BLaER1 treated with 17β-estradiol and CSF1 and Interleukin-3, amounts not matched to agents 10 nM and 100 nM (cell line): ENCODE measurements around the gene NAGPA.
A peak's percentile ranks its signal among the peaks of the same experiment; 100 is the strongest.

Experiments
- H3K27ac ChIP-seq, 11 experiments: shearing (Covaris generic); formaldehyde crosslinking; 2 replicates each; pipeline ENCODE4 v1.8.1; 2022
- H3K27me3 ChIP-seq, 11 experiments: shearing (Covaris generic); formaldehyde crosslinking; 2 replicates each; pipeline ENCODE4 v1.8.1; 2022
- H3K36me3 ChIP-seq, 11 experiments: shearing (Covaris generic); formaldehyde crosslinking; 2 replicates each; pipeline ENCODE4 v1.8.1; 2022
- H3K4me1 ChIP-seq, 10 experiments: shearing (Covaris generic); formaldehyde crosslinking; 2 replicates each; pipeline ENCODE4 v1.8.1; 2022
- H3K4me2 ChIP-seq, 11 experiments: shearing (Covaris generic); formaldehyde crosslinking; 2 replicates each; pipeline ENCODE4 v1.8.1; 2022
- H3K4me3 ChIP-seq, 10 experiments: shearing (Covaris generic); formaldehyde crosslinking; 2 replicates each; pipeline ENCODE4 v1.8.1; 2022
- H3K9ac ChIP-seq, 11 experiments: shearing (Covaris generic); formaldehyde crosslinking; 2 replicates each; pipeline ENCODE4 v1.8.1; 2022
- H3K9me3 ChIP-seq, 11 experiments: shearing (Covaris generic); formaldehyde crosslinking; replicated peaks in 1 of 11; 2 replicates each; pipeline ENCODE4 v1.8.1; 2022
- H4K20me1 ChIP-seq, 11 experiments: shearing (Covaris generic); formaldehyde crosslinking; 2 replicates each; pipeline ENCODE4 v1.8.1; 2022
- Cebpa-rat ChIP-seq, 11 experiments: shearing (Covaris generic); IDR thresholded peaks; 2 replicates each; pipeline ENCODE4 v1.8.1; 2022

The NAGPA gene

DNA sequence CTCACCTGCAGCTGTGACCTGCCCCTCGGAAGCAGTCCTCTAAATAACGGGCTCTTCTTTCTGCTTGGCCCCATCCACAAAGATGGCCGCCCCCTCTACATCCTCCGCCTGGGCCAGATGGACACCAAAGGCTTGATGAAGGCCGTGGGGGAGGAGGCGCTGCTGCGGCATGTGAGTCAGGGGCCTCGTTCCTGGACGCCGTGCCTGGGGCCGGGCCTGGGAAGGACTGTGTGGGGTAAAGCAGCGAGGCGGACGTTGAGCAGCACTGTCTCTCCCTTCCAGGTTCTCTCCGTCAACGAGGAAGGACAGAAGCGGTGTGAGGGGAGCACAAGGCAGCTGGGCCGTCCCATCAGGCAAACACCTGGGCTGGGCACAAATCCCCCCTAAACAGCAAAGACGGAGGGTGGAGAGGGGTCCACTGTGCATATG, 33.1 kb downstream of the NAGPA start:
- Histone ChIP-seq H3K36me3 (no peaks in the 10 kb centered on the region), H3K4me1 (peaks cover 14 to 22% (median 16%) of the 10 kb centered on the region in 10 experiments; a peak in 17 of 20 replicates), H3K4me2 (peak overlapping the region; percentile 24 to 72 (median 49); a peak in 15 of 22 replicates), H3K27ac (no peak overlapping the region), H4K20me1 (no peaks in the 10 kb centered on the region), H3K9me3 (no peaks in the 10 kb centered on the region), H3K27me3 (no peaks in the 10 kb centered on the region), H3K4me3 (no peak overlapping the region), H3K9ac (no peak overlapping the region)
- no peak for TF ChIP-seq Cebpa-rat (IDR thresholded peaks at IDR 0.05)

DNA sequence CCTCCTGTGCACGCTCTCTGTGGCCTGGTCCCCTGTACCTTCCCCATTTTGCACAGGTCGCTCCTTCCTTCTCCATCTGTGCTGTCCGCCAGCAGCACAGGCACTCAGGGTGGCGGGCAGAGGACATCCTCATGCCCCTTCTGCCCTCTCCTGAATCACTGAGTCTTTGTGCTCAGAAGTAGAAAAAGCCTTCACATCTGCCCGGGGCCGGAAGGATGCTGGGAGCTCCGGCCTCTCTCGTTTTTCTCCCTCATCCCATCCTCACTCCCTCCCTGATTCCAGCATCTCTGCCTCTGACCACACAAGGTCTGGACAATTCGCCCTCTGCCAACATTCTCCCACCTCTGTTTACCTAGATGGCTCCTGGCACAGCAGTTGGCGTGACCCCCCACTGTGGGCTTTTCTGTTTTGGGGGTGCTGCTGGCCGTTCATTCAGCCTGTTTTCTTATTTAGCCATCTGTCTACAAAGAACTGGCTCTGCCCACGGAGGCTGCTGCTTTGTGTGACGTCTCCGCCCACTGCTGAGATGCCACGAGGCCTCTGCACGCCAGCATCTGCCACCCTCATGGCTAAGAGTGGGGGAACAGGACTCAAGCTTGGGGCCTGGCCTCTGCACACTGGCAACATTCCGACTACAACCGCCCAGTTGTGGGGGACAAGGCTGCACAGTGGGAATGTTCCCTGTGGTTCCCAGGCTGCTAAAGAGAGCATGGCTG, 38.9 kb downstream of the NAGPA start:
- Histone ChIP-seq H3K9ac (no peak overlapping the region), H3K4me2 (no peak overlapping the region), H3K36me3 (no peaks in the 10 kb centered on the region), H3K4me1 (no peaks in the 10 kb centered on the region), H3K27ac (no peak overlapping the region), H3K27me3 (no peaks in the 10 kb centered on the region), H3K9me3 (no peaks in the 10 kb centered on the region), H4K20me1 (no peaks in the 10 kb centered on the region), H3K4me3 (no peak overlapping the region)
- no peak for TF ChIP-seq Cebpa-rat (IDR thresholded peaks at IDR 0.05)

DNA sequence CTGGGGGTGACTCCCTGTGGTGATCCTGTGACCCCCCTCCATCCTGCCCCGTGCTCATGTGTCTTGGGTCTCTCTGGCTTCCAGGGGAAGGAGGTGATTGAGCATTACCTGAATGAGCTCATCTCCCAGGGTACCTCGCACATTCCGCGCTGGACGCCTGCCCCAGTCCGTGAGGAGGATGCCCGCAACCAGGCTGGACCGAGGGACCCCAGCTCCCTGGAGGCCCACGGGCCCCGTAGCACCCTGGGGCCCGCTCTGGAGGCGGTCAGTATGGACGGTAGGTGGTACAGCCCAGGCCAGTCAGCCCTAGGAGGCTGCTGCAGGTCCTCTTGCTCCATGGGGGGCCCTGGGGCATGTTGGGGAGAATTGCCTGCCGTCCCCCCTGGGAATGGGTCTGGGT, 42.0 kb downstream of the NAGPA start:
- TF ChIP-seq Cebpa-rat (IDR thresholded peaks at IDR 0.05) = no peak
- Histone ChIP-seq H3K4me2 (no peak overlapping the region), H3K9me3 (no peaks in the 10 kb centered on the region), H3K27ac (no peak overlapping the region), H3K4me3 (no peak overlapping the region), H4K20me1 (no peaks in the 10 kb centered on the region), H3K27me3 (peaks cover 0 to 13% (median 0%) of the 10 kb centered on the region in 11 experiments; a peak in 5 of 22 replicates), H3K9ac (no peak overlapping the region), H3K36me3 (no peaks in the 10 kb centered on the region), H3K4me1 (no peaks in the 10 kb centered on the region)

DNA sequence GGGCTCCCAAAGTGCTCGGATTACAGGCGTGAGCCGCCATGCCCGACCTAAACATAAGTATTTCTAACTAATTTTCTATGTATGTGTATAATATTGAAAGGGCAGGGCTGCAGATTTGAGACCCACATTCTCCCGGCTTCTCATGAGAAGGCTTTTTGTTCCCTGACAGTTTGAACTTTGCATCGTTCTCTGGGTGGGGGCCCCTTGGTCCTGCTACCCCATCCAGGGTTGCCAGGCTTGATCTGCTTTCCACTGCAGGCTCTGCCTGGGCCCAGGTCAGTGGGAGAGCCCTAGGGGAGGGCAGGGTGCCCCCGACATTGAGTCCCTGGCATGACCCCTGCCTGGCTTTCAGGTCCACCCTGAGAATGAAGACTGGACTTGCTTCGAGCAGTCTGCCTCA, 43.3 kb downstream of the NAGPA start:
- no peak for TF ChIP-seq Cebpa-rat (IDR thresholded peaks at IDR 0.05)
- H3K4me3 ChIP-seq = no peak overlapping the region
- H3K27me3 ChIP-seq = peaks cover 0 to 13% (median 0%) of the 10 kb centered on the region in 11 experiments; a peak in 5 of 22 replicates

DNA sequence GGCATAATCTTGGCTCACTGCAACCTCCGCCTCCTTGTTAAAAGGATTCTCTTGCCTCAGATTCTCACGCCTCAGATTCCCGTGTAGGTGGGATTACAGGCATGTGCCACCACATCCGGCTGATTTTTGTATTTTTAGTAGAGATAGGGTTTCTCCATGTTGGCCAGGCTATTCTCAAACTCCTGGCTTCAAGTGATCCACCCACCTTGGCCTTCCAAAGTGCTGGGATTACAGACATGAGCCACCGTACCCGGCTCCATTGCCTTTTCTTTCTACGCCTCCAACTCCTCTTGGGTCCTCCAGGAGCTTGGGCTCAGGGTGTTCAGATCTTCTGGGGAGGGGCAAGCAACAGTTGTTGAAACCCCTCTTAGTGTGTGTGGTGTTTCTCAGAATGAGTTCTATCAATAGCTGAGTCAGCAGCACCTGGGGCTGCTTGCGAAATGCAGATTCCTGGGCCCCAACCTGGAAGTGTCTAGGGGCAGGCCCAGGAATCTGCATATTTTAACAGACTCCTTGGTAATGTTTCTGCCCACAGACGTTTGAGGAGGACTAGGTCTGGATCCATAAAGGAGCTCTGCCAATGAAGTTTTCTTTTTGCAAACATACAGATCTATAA, 44.2 kb downstream of the NAGPA start:
- Histone ChIP-seq H3K4me3 (no peak overlapping the region), H3K9me3 (no peaks in the 10 kb centered on the region), H3K9ac (no peak overlapping the region), H3K27me3 (peaks cover 0 to 13% (median 0%) of the 10 kb centered on the region in 11 experiments; a peak in 5 of 22 replicates), H3K4me2 (no peak overlapping the region), H4K20me1 (no peaks in the 10 kb centered on the region), H3K4me1 (no peaks in the 10 kb centered on the region), H3K36me3 (no peaks in the 10 kb centered on the region), H3K27ac (no peak overlapping the region)
- TF ChIP-seq Cebpa-rat (IDR thresholded peaks at IDR 0.05) = no peak

More for the DNA sequence above, 43.3 kb downstream of the NAGPA start:
- Histone ChIP-seq H3K9ac (no peak overlapping the region), H3K9me3 (no peaks in the 10 kb centered on the region), H3K4me1 (no peaks in the 10 kb centered on the region), H4K20me1 (no peaks in the 10 kb centered on the region), H3K27ac (no peak overlapping the region), H3K4me2 (no peak overlapping the region), H3K36me3 (no peaks in the 10 kb centered on the region)

DNA sequence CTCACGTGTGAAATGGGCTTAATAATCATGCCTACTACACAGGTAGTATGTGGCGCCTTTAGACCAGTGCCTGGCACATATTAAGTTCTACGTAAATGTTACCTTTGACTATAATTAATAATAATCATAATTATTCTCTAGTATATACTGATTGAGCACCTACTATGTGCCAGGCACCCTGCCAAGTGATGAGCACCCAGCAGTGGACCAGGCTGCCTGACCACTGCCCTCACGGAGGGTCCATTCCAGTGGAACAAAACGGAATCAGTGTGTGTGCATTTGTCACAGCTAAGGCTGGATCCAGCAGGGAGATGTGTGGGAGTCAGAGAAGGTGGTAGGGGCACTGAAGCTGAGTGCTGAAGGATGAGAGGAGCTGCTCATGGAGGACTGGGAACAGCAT, 45.1 kb downstream of the NAGPA start:
- Histone ChIP-seq H3K27me3 (peaks cover 0 to 13% (median 0%) of the 10 kb centered on the region in 11 experiments; a peak in 5 of 22 replicates), H3K4me1 (no peaks in the 10 kb centered on the region), H3K4me3 (no peak overlapping the region), H3K36me3 (no peaks in the 10 kb centered on the region), H3K9ac (no peak overlapping the region), H3K9me3 (no peaks in the 10 kb centered on the region; a peak in 1 of 22 replicates), H3K4me2 (no peak overlapping the region), H4K20me1 (no peaks in the 10 kb centered on the region), H3K27ac (no peak overlapping the region)
- no peak for TF ChIP-seq Cebpa-rat (IDR thresholded peaks at IDR 0.05)

DNA sequence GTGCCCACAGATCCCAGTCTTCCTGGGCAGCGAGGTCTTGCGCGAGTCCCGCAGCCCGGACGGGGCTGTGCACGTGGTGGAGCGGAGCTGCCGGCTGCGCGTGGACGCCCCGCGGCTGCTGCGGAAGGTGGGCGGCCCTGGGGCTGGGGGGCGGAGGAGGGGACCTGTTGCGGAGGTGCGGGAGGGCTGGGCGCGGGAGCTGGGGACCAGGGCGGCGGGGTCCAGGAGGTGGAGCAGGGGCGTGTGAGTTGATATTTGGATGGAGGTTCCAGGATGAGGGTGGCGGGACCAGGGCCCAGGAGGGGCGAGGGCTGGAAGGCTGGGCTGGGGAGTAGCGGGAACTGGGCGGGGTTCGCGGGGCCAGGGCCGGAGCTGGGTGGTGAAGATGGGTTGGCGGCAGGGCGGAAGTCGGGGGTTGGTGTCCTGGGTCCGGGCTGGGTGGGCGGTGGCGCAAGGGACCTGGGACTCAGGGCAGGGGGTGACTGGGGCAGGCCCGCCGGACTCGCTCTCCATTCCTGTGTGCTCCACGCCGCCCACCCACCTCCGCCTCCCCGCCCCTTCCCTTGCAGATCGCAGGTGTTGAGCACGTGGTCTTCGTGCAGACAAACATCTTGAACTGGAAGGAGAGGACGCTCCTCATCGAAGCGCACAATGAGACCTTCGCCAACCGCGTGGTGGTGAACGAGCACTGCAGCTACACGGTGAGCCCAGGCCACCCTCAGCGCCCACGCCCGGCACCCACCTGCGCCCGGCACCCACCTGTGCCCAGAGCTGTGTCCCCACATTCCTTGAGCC, 46.0 kb downstream of the NAGPA start:
- no peaks in the 10 kb centered on the region for H3K36me3 ChIP-seq
- H3K27me3 ChIP-seq = peaks cover 0 to 13% (median 0%) of the 10 kb centered on the region in 11 experiments; a peak in 5 of 22 replicates
- H3K27ac ChIP-seq = no peak overlapping the region
- no peaks in the 10 kb centered on the region; a peak in 1 of 22 replicates for H3K9me3 ChIP-seq
- no peak overlapping the region for H3K4me3 ChIP-seq
- H3K4me1 ChIP-seq = no peaks in the 10 kb centered on the region
- no peak for TF ChIP-seq Cebpa-rat (IDR thresholded peaks at IDR 0.05)
- H4K20me1 ChIP-seq = no peaks in the 10 kb centered on the region
- no peak overlapping the region for H3K4me2 ChIP-seq
- H3K9ac ChIP-seq = no peak overlapping the region

DNA sequence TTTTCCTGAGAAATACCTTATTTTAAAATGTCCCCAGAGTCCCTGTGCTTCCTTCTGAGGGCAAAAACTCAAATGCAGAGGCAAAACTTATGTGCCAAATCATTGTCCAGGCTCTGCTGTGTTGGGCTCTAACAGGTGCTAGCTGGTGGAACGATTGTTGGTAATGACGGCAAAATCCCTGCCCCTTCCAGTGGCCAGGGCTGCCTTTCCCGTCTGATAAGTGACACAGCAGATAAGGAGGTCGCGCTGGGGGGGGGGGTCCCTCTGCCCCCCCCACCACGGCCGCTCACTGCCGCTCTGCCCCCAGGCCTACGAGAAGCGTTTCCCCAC, 46.5 kb downstream of the NAGPA start:
- TF ChIP-seq Cebpa-rat (IDR thresholded peaks at IDR 0.05) = no peak

More for the DNA sequence above, 46.5 kb downstream of the NAGPA start:
- Histone ChIP-seq H3K36me3 (no peaks in the 10 kb centered on the region), H3K9ac (no peak overlapping the region), H3K4me2 (no peak overlapping the region), H3K27me3 (peaks cover 0 to 13% (median 0%) of the 10 kb centered on the region in 11 experiments; a peak in 5 of 22 replicates), H3K4me1 (no peaks in the 10 kb centered on the region), H4K20me1 (no peaks in the 10 kb centered on the region), H3K27ac (no peak overlapping the region), H3K4me3 (no peak overlapping the region), H3K9me3 (no peaks in the 10 kb centered on the region; a peak in 1 of 22 replicates)
